HAP-1 (cell line): ENCODE measurements around the gene FAM236B.
"Not testable (repeated sequence)": the region's sequence is repeated elsewhere in the genome, so short reads cannot be mapped to it uniquely, and the experiment has no call there.

Experiments
- DNase-seq, 2 experiments: peaks; one replicate each; pipeline ENCODE4 v3.0.0-alpha.2; 2016 to 2020; ENCODE audit warnings: low spot score in 2 of 2
- H3K27me3 ChIP-seq: fragments of 250-450 bp; sonication (Bioruptor Pico); 2 replicates; pipeline ENCODE4 v1.5.1; 2020; ENCODE audit warnings: low read depth, mild to moderate bottlenecking, moderate library complexity
- H3K36me3 ChIP-seq: fragments of 250-450 bp; sonication (Bioruptor Pico); replicated peaks from 2 replicates; pipeline ENCODE4 v1.5.1; 2020; ENCODE audit warnings: mild to moderate bottlenecking
- H3K4me1 ChIP-seq: fragments of 250-450 bp; sonication (Bioruptor Pico); 2 replicates; pipeline ENCODE4 v1.5.1; 2020; ENCODE audit warnings: mild to moderate bottlenecking
- H3K4me3 ChIP-seq: fragments of 250-450 bp; sonication (Bioruptor Pico); 2 replicates; pipeline ENCODE4 v1.5.1; 2020; ENCODE audit warnings: mild to moderate bottlenecking, moderate library complexity
- H3K9me3 ChIP-seq: fragments of 250-450 bp; sonication (Bioruptor Pico); 2 replicates; pipeline ENCODE4 v1.5.1; 2020; ENCODE audit warnings: mild to moderate bottlenecking, moderate library complexity
- in situ Hi-C: fragments of 300-500 bp; cut with MboI; formaldehyde crosslinking; loops from 3 replicates; pipeline ENCODE4 v1.14.3; 2020; ENCODE audit warnings: low sequenced_read_pairs, inconsistent platforms, mixed read lengths

Gene FAM236B

DNA sequence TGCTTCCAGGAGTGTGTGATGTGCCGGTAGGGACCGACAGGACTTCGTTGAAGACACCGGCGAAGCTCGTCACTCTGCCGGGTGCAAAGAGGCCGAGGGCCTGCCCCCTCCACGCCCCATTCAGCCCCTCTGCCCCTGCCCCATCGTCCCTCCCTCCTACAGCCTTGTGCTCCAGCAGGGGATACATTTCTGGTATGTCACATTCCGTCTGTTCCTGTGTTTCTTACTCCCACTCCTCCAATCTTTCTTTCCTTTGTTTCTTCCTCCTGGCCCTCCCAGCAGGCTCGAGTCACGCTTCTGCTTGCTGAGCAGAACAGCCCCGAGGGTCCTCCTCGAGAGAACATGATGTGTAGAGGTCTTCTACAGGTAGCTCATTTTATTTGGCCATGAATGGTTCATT is at the start of gene FAM236B:
FAM236B (minus strand) TSS at position 101 of the 400 bp plus-strand sequence; CDS start at position 1, 100 bp downstream.
- H3K36me3 ChIP-seq, H3K27me3 ChIP-seq, in situ Hi-C loops, H3K4me3 ChIP-seq, H3K4me1 ChIP-seq, DNase-seq, H3K9me3 ChIP-seq: not testable (repeated sequence)

DNA sequence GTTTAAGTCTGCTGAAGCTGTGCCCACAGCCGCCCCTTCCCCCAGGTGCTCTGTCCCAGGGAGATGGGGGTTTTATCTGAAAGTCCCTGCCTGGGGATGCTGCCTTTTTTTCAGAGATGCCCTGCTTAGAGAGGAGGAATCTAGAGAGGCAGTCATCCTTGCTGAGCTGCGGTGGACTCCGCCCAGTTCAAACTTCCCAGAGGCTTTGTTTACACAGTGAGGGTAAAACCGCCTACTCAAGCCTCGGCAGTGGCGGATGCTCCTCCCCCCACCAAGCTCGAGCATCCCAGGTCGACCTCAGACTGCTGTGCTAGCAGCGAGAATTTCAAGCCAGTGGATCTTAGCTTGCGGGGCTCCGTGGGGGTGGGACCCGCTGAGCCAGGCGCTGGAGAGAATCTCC is 48.2 kb upstream of the FAM236B start:
- DNase-seq, H3K4me3 ChIP-seq, H3K27me3 ChIP-seq, in situ Hi-C loops, H3K4me1 ChIP-seq, H3K36me3 ChIP-seq, H3K9me3 ChIP-seq: not testable (repeated sequence)

DNA sequence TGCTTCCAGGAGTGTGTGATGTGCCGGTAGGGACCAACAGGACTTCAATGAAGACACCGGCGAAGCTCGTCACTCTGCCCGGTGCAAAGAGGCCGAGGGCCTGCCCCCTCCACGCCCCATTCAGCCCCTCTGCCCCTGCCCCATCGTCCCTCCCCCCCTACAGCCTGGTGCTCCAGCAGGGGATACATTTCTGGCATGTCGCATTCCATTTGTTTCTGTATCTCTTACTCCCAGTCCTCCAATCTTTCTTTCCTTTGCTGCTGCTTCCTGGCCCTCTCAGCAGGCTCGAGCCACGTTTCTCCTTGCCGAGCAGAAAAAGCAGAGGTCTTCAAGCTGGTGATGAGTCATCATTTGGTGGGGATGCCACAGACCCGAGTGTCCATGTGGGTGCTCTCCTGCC is 25.6 kb upstream of the FAM236B start, which contains the start of gene FAM236D:
FAM236D (minus strand) TSS at position 101 of the 400 bp plus-strand sequence; CDS start at position 1, 100 bp downstream.
- in situ Hi-C loops, H3K9me3 ChIP-seq, H3K27me3 ChIP-seq, H3K4me3 ChIP-seq, H3K4me1 ChIP-seq, H3K36me3 ChIP-seq, DNase-seq: not testable (repeated sequence)

DNA sequence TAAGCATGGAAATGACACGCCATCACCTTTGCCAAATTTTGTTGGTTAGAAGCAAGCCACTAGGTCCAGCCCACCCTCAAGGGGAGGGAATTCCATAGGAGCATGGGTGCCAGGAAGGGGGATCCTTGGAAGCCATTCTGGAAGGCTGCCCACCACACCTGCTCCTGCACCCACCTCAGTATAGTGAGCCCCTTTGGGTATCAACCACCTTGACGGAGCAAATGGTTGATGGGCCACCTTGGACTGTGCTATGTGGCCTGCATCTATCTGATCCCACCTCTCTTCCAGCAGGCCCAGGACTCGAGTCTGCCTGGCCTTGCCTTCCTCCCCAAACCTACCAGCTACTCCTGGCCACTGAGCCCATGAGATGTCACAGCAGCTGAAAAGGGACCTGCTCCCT is 7.9 kb upstream of the FAM236B start:
- DNase-seq, H3K36me3 ChIP-seq, H3K27me3 ChIP-seq, H3K9me3 ChIP-seq, H3K4me3 ChIP-seq, in situ Hi-C loops, H3K4me1 ChIP-seq: not testable (repeated sequence)

- H3K4me3 ChIP-seq, H3K36me3 ChIP-seq, H3K4me1 ChIP-seq, in situ Hi-C loops, DNase-seq, H3K27me3 ChIP-seq, H3K9me3 ChIP-seq: not testable (repeated sequence)
These were observed 5.7 kb upstream of the FAM236B start for GRCh38 chrX:72788142-72788541.

GRCh38 chrX:72783964-72784363 is 1.5 kb upstream of the FAM236B start:
- H3K4me1 ChIP-seq, DNase-seq, H3K4me3 ChIP-seq, H3K9me3 ChIP-seq, H3K36me3 ChIP-seq, in situ Hi-C loops, H3K27me3 ChIP-seq: not testable (repeated sequence)

GRCh38 chrX:72783365-72783936 is 991 bp upstream of the FAM236B start:
- H3K27me3 ChIP-seq, H3K9me3 ChIP-seq, in situ Hi-C loops, H3K4me1 ChIP-seq, H3K4me3 ChIP-seq, H3K36me3 ChIP-seq, DNase-seq: not testable (repeated sequence)

DNA sequence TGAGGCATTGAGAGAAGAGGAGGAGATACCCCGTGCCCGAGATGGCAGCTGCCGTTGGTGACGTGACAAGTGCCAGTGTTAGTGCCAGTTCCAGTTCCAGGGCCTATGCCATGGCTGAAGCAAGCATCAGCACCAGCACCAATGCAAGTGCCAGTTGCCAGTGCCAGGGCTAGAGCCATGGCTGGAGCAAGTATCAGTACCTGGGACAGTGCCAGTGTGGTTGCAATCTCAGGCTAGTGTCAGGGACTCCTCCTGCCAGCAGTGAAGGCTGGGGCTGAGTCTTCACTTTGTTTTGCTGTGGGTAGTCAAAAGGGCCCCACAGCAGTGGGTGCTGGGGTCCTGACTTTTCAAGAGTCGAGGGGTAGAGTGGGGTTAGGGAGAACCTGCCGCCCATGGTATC is 4.3 kb downstream of the FAM236B start:
- H3K9me3 ChIP-seq, H3K36me3 ChIP-seq, DNase-seq, H3K4me3 ChIP-seq, H3K27me3 ChIP-seq, in situ Hi-C loops, H3K4me1 ChIP-seq: not testable (repeated sequence)

- in situ Hi-C loops, H3K4me3 ChIP-seq, H3K4me1 ChIP-seq, DNase-seq, H3K27me3 ChIP-seq, H3K36me3 ChIP-seq, H3K9me3 ChIP-seq: not testable (repeated sequence)
These were observed 5.0 kb downstream of the FAM236B start for GRCh38 chrX:72777467-72777790.

DNA sequence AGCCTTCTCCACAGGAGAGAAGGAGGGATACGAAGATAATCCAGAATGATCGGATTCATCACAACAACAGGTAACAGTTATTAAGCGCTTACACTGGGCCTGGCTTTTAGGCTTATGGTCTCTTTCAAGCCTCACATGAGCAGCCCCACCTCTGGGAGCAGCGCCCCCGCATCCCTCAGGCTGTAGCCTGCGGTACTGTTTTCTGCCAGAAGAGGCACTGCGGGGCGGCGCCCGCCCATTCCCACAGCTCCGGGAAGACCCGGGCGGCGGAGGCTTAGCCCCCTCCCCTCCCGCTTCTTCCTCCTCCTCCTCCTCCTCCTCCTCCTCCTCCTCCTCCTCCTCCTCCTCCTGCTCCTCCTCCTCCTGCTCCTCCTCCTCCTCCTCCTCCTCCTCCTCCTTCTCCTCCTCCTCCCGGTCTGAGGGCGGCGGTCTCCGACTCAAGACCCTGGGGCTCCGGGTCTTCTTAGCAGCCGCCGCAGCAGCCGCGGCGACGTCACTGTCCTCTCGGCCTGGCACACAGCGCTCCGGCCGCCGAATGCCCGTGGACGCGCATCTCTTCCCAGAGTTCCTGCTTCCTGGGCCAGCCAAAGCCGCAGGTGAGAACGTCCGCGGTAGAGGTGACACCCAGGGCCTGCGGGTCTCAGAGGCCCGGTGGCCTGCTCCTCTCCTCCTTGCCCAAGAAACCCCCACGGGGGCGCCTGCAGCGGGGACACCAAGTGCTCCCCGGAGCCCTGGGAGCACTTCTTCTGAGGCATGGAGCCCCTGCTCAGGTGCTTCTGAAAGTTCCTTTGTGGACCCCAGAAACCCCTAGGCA is 5.6 kb downstream of the FAM236B start, which contains the start of gene DMRTC1B:
DMRTC1B (plus strand) TSS at position 238 of the 814 bp plus-strand sequence. CDS start 68,246 bp downstream, outside the sequence.
- H3K4me1 ChIP-seq, H3K4me3 ChIP-seq, DNase-seq, in situ Hi-C loops, H3K27me3 ChIP-seq, H3K36me3 ChIP-seq, H3K9me3 ChIP-seq: not testable (repeated sequence)

GRCh38 chrX:72760454-72760853 is 22.0 kb downstream of the FAM236B start:
- DNase-seq, H3K27me3 ChIP-seq, H3K4me3 ChIP-seq, in situ Hi-C loops, H3K4me1 ChIP-seq, H3K36me3 ChIP-seq, H3K9me3 ChIP-seq: not testable (repeated sequence)

DNA sequence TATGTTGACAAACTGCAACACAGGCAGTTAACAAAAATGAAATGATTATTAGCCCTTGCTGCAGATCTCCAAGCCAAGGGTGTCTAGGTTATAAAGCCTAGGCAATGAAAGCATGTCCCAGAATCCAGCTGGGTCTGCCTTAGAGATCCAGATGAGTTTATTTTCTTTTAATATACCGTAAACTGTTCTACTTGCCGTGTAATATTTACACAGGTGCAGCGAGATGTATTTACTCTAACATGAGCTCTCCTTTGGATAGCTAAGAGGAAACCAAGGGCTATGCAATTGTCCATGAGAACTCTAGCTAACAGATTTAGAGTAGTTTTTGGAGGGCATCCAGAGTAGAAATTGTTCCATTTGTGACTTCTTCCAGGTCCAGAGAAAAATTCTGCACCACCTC is 33.9 kb downstream of the FAM236B start:
- H3K9me3 ChIP-seq, in situ Hi-C loops, H3K4me3 ChIP-seq, H3K36me3 ChIP-seq, DNase-seq, H3K4me1 ChIP-seq, H3K27me3 ChIP-seq: not testable (repeated sequence)

GRCh38 chrX:72745546-72745945 is 36.9 kb downstream of the FAM236B start:
- H3K27me3 ChIP-seq, DNase-seq, H3K9me3 ChIP-seq, H3K4me1 ChIP-seq, H3K4me3 ChIP-seq, in situ Hi-C loops, H3K36me3 ChIP-seq: not testable (repeated sequence)

DNA sequence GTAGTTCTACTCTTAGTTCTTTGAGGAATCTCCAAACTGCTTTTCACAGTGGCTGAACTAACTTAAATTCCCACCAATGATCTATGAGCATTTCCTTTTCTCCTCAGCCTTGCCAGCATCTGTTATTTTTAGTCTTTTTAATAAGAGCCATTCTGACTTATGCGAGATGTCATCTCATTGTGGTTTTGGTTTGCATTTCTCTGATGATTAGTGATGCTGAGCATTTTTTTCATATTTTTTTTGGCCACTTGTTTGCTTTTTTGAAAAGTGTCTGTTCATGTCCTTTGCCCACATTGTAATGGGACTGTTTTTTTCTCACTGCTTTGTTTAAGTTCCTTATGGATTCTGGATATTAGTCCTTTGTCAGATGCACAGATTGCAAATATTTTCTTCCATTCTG is 46.9 kb downstream of the FAM236B start:
- in situ Hi-C loops = no loop called here
- no peaks in the 10 kb centered on the region for H3K9me3 ChIP-seq
- no peak for DNase-seq
- H3K4me3 ChIP-seq = no peak overlapping the region
- H3K4me1 ChIP-seq = no peaks in the 10 kb centered on the region
- 0 out of 2 replicates have a peak, but pooled peaks cover 2% of the 10 kb centered on the region for H3K27me3 ChIP-seq
- H3K36me3 ChIP-seq = no peaks in the 10 kb centered on the region
